ENCODE measurements around the gene ILF2.

DNA sequence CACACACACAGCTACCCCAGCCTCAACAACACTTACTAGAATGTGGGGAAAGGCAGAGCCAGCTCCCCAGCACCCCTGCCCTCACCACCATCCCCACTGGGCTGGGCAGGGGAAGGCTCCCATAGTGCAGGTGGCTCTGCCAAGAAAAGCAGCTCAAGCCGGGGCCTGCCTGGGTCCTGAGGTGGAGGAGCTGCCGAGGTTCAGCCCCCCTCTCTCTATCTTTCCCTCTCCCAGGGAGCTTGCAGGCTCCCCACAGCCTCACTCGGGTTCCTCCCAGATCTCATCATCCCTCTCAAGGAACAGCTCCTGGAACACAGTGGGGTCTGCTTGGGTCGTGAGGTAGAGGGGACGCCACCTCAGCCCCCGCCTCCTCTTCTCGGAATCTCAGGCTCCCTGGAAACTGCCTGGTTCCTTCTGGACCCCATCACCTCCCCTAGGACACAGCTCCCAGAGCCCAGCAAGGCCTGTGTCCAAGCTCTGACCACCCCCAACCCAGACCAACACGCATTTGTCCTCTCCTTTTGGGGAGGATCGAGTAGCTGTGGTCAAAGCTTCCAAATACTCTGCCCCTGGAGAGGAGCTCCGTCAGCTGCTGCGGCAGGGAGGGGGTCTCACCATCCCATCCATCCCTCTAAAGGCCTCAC, 58.6 kb downstream of the ILF2 start:
- TF ChIP-seq, protein P1, sequence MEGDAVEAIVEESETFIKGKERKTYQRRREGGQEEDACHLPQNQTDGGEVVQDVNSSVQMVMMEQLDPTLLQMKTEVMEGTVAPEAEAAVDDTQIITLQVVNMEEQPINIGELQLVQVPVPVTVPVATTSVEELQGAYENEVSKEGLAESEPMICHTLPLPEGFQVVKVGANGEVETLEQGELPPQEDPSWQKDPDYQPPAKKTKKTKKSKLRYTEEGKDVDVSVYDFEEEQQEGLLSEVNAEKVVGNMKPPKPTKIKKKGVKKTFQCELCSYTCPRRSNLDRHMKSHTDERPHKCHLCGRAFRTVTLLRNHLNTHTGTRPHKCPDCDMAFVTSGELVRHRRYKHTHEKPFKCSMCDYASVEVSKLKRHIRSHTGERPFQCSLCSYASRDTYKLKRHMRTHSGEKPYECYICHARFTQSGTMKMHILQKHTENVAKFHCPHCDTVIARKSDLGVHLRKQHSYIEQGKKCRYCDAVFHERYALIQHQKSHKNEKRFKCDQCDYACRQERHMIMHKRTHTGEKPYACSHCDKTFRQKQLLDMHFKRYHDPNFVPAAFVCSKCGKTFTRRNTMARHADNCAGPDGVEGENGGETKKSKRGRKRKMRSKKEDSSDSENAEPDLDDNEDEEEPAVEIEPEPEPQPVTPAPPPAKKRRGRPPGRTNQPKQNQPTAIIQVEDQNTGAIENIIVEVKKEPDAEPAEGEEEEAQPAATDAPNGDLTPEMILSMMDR (IDR thresholded peaks at IDR 0.05; ENCODE audit: insufficient read depth, low read depth, low read length): no peak
- no peak for TF ChIP-seq EZH2 (IDR thresholded peaks at IDR 0.05; ENCODE audit: insufficient read depth, low read length)
